Esophagus muscularis mucosa (tissue), 4 donors: ENCODE data around the gene RHOT1. TPM values are rescaled to one million over a fixed set of nuclear protein-coding genes. Genes with fewer than 3 reads are reported as not detected.
"Not testable (repeated sequence)": the region's sequence is repeated elsewhere in the genome, so short reads cannot be mapped to it uniquely, and the experiment has no call there.

Experiments
- DNase-seq: peaks from one replicate; pipeline ENCODE4 v3.0.0-alpha.2; 2017; ENCODE audit errors: extremely low spot score
- H3K27ac ChIP-seq, 4 donors: fragments of 200-600 bp; sonication (generic); replicated peaks in 1 of 4; 1 replicate in 3 of 4; 2 replicates in 1 of 4; pipeline ENCODE4 v1.5.1; 2016 to 2019; ENCODE audit warnings: mild to moderate bottlenecking in 1 of 4
- H3K27me3 ChIP-seq, 4 donors: fragments of 200-600 bp; sonication (generic); one replicate each; pipeline versions ENCODE4 v1.5.1 to v1.6.0; 2016 to 2019
- H3K36me3 ChIP-seq, 4 donors: fragments of 200-600 bp; sonication (generic); one replicate each; pipeline ENCODE4 v1.5.1; 2016 to 2019
- H3K4me1 ChIP-seq, 4 donors: fragments of 200-600 bp; sonication (generic); one replicate each; pipeline ENCODE4 v1.5.1; 2016 to 2019
- H3K4me3 ChIP-seq, 4 donors: fragments of 200-600 bp; sonication (generic); 1 replicate in 2 of 4; 2 replicates in 2 of 4; pipeline ENCODE4 v1.5.1; 2016 to 2019; ENCODE audit warnings: mild to moderate bottlenecking in 4 of 4, moderate library complexity in 1 of 4
- H3K9me3 ChIP-seq, 4 donors: fragments of 200-600 bp; sonication (generic); 1 replicate in 3 of 4; 2 replicates in 1 of 4; pipeline ENCODE4 v1.5.1; 2016 to 2019
- CTCF ChIP-seq, 3 experiments: fragments of 200-600 bp in 2 of 3; fragments of 450-650 bp in 1 of 3; sonication (generic) in 2 of 3; IDR thresholded peaks; one replicate each; pipeline ENCODE4 v1.5.1; 2017 to 2019; ENCODE audit warnings: antibody characterized with exemption in 3 of 3, mild to moderate bottlenecking in 2 of 3, moderate library complexity in 1 of 3
- EP300 ChIP-seq: sonication (generic); formaldehyde crosslinking; IDR thresholded peaks from one replicate; pipeline ENCODE4 v1.6.1; 2017; ENCODE audit warnings: antibody characterized with exemption
- POLR2A ChIP-seq: fragments of 450-650 bp; IDR thresholded peaks from one replicate; pipeline ENCODE4 v1.6.1; 2017; ENCODE audit warnings: antibody characterized with exemption, moderate library complexity, mild to moderate bottlenecking, low read depth
- POLR2AphosphoS5 ChIP-seq, 2 donors: sonication (generic); formaldehyde crosslinking; IDR thresholded peaks; one replicate each; pipeline ENCODE4 v1.6.1; 2017; ENCODE audit warnings: antibody characterized with exemption in 2 of 2
- WGBS: methylation state at CpG from one replicate; pipeline ENCODE4 v1.1.5; 2018; 5-methylcytosine and 5-hydroxymethylcytosine counted together
- intact Hi-C: fragments of 100-400 bp; cut with DNase I; formaldehyde crosslinking; loops from one replicate; pipeline ENCODE4 v1.15.1; 2023
- total RNA-seq, 4 donors: library from RNA; depleted of rRNA; stranded (reverse); fragments of >200 nt; gene quantifications; one replicate each; pipeline versions ENCODE4 v1.1.0 to v1.2.1, GENCODE V29; 2016

The RHOT1 gene
- total RNA-seq, 4 donors from 2014 or later, result 34.6 to 52.7 (median 43.1) TPM

GRCh38 chr17:32111141-32111771 is 31.0 kb upstream of the RHOT1 start:
- 18% methylated on average over 18 of the region's 18 CpGs for whole genome bisulfite sequencing
- H3K27me3 ChIP-seq, result no peaks in the 10 kb centered on the region
- TF ChIP-seq CTCF (IDR thresholded peaks at IDR 0.05), result peak in 2 of 3 experiments; percentile 15 to 20
- TF ChIP-seq POLR2AphosphoS5 (IDR thresholded peaks at IDR 0.05), result no peak
- TF ChIP-seq EP300, result no peak
- no peak for TF ChIP-seq POLR2A
- H3K36me3 ChIP-seq, result no peaks in the 10 kb centered on the region
- peak overlapping the region; percentile 2 to 24 (median 12) for H3K4me3 ChIP-seq
- H3K27ac ChIP-seq, result no peak overlapping the region
- no peak for DNase-seq
- no peaks in the 10 kb centered on the region for H3K9me3 ChIP-seq
- H3K4me1 ChIP-seq, result peaks cover 10 to 14% (median 12%) of the 10 kb centered on the region in 4 donors
- intact Hi-C loops, result no loop called here

- no peak for TF ChIP-seq POLR2A
- TF ChIP-seq EP300, result no peak
- TF ChIP-seq CTCF (IDR thresholded peaks at IDR 0.05), result no peak
- no peak for TF ChIP-seq POLR2AphosphoS5 (IDR thresholded peaks at IDR 0.05)
- no peak overlapping the region for H3K4me3 ChIP-seq
- no peaks in the 10 kb centered on the region for H3K9me3 ChIP-seq
- no peak for DNase-seq
- 95% methylated on average over 20 of the region's 20 CpGs for WGBS
- intact Hi-C loops, result no loop called here
- no peaks in the 10 kb centered on the region for H3K36me3 ChIP-seq
- H3K27me3 ChIP-seq, result peaks cover 0 to 5% (median 0%) of the 10 kb centered on the region in 4 donors
- peaks cover 10 to 14% (median 12%) of the 10 kb centered on the region in 4 donors for H3K4me1 ChIP-seq
- H3K27ac ChIP-seq, result no peak overlapping the region
Observed at GRCh38 chr17:32112416-32112815, 29.9 kb upstream of the RHOT1 start.

- no peaks in the 10 kb centered on the region for H3K9me3 ChIP-seq
- H3K36me3 ChIP-seq, result no peaks in the 10 kb centered on the region
- peaks cover 0 to 23% (median 0%) of the 10 kb centered on the region in 4 donors for H3K27me3 ChIP-seq
- intact Hi-C loops, result no loop called here
- peaks cover 10 to 14% (median 12%) of the 10 kb centered on the region in 4 donors for H3K4me1 ChIP-seq
- H3K27ac ChIP-seq, result no peak overlapping the region
- no peak for DNase-seq
- no peak overlapping the region for H3K4me3 ChIP-seq
- TF ChIP-seq CTCF (IDR thresholded peaks at IDR 0.05) (no peak), POLR2A (no peak), EP300 (no peak), POLR2AphosphoS5 (IDR thresholded peaks at IDR 0.05) (no peak)
- 74% methylated on average over 4 of the region's 4 CpGs for WGBS
Observed at GRCh38 chr17:32114536-32114935, 27.8 kb upstream of the RHOT1 start.

GRCh38 chr17:32115546-32115945 is 26.8 kb upstream of the RHOT1 start:
- peaks cover 0 to 28% (median 0%) of the 10 kb centered on the region in 4 donors for H3K27me3 ChIP-seq
- WGBS, result 93% methylated on average over 3 of the region's 8 CpGs
- H3K9me3 ChIP-seq, DNase-seq, H3K27ac ChIP-seq, H3K36me3 ChIP-seq, intact Hi-C loops, H3K4me3 ChIP-seq: not testable (repeated sequence)
- H3K4me1 ChIP-seq, result peaks cover 10 to 14% (median 12%) of the 10 kb centered on the region in 4 donors

GRCh38 chr17:32116937-32117336 is 25.4 kb upstream of the RHOT1 start:
- Histone ChIP-seq H3K4me3 (no peak overlapping the region), H3K27ac (no peak overlapping the region), H3K36me3 (no peaks in the 10 kb centered on the region), H3K9me3 (no peaks in the 10 kb centered on the region), H3K27me3 (peaks cover 0 to 28% (median 0%) of the 10 kb centered on the region in 4 donors), H3K4me1 (peaks cover under 1 to 1% (median under 1%) of the 10 kb centered on the region in 4 donors)
- intact Hi-C loops, result no loop called here
- TF ChIP-seq POLR2AphosphoS5 (IDR thresholded peaks at IDR 0.05), result no peak
- WGBS, result 83% methylated on average over 2 of the region's 2 CpGs
- DNase-seq, result no peak

- no peak overlapping the region for H3K4me3 ChIP-seq
- H3K27me3 ChIP-seq, result peaks cover 0 to 28% (median 0%) of the 10 kb centered on the region in 4 donors
- H3K36me3 ChIP-seq, result no peaks in the 10 kb centered on the region
- DNase-seq, result no peak
- WGBS, result 70% methylated on average over 7 of the region's 8 CpGs
- H3K4me1 ChIP-seq, result no peaks in the 10 kb centered on the region
- no peaks in the 10 kb centered on the region for H3K9me3 ChIP-seq
- no peak overlapping the region for H3K27ac ChIP-seq
- intact Hi-C loops, result no loop called here
- TF ChIP-seq CTCF (IDR thresholded peaks at IDR 0.05), result no peak
- no peak for TF ChIP-seq EP300
- TF ChIP-seq POLR2AphosphoS5 (IDR thresholded peaks at IDR 0.05), result no peak
- TF ChIP-seq POLR2A, result no peak
Observed at GRCh38 chr17:32117399-32117798, 24.9 kb upstream of the RHOT1 start.

- intact Hi-C loops, H3K36me3 ChIP-seq, H3K9me3 ChIP-seq, H3K4me3 ChIP-seq, DNase-seq, H3K27ac ChIP-seq, H3K4me1 ChIP-seq: not testable (repeated sequence)
- 96% methylated on average over 3 of the region's 3 CpGs for WGBS
- H3K27me3 ChIP-seq, result peaks cover 0 to 28% (median 0%) of the 10 kb centered on the region in 4 donors
Observed at GRCh38 chr17:32118088-32118487, 24.2 kb upstream of the RHOT1 start.
